Measurements from ENCODE around the gene CFHR2.
"Not testable (repeated sequence)": the region's sequence is repeated elsewhere in the genome, so short reads cannot be mapped to it uniquely, and the experiment has no call there.

- not testable (repeated sequence) for TF ChIP-seq CTCF (conservative IDR thresholded peaks at IDR 0.05; ENCODE audit: low read length); EZH2phosphoT487 (IDR thresholded peaks at IDR 0.05; ENCODE audit: borderline replicate concordance, low read depth, low read length)
Measured at GRCh38 chr1:196912283-196912682, 31.3 kb upstream of the CFHR2 start.

All from OCI-LY7 (cell line).